CD8-positive, alpha-beta memory T cell (primary cell): ENCODE data around the gene TMPRSS9. TPM values are rescaled to one million over a fixed set of nuclear protein-coding genes. Genes with fewer than 3 reads are reported as not detected.

Experiments
- CTCF ChIA-PET: fragments of 350-600 bp; sonication (Branson Sonifier 250); formaldehyde crosslinking; loops from one replicate; lab custom pipeline; 2021; ENCODE audit warnings: antibody characterized with exemption; lab: Charles Lee
- POLR2A ChIA-PET: fragments of 350-600 bp; sonication (Branson Sonifier 250); formaldehyde crosslinking; loops from one replicate; lab custom pipeline; 2021; ENCODE audit warnings: antibody characterized with exemption; lab: Charles Lee
- DNase-seq, 5 donors: peaks; one replicate each; pipeline versions ENCODE4 v3.0.0 to v3.0.0-alpha.2; 2020 to 2022; ENCODE audit warnings: mixed read lengths in 1 of 5
- H3K27ac ChIP-seq: one replicate; pipeline ENCODE4 v1.7.0; 2013; ENCODE audit warnings: low read depth, mild to moderate bottlenecking, low read length, moderate library complexity
- H3K27me3 ChIP-seq: 2 replicates; pipeline ENCODE4 v1.7.0; 2013; ENCODE audit warnings: low read length, mild to moderate bottlenecking; ENCODE audit not compliant: insufficient read depth, poor library complexity, severe bottlenecking
- H3K36me3 ChIP-seq: 2 replicates; pipeline ENCODE4 v1.7.0; 2013; ENCODE audit warnings: mild to moderate bottlenecking, low read length, moderate library complexity; ENCODE audit not compliant: insufficient read depth
- H3K4me1 ChIP-seq: 2 replicates; pipeline ENCODE4 v1.7.0; 2013; ENCODE audit warnings: mild to moderate bottlenecking, low read length, moderate library complexity; ENCODE audit not compliant: insufficient read depth
- H3K4me3 ChIP-seq: 2 replicates; pipeline ENCODE4 v1.7.0; 2013; ENCODE audit warnings: mild to moderate bottlenecking, low read length
- H3K9me3 ChIP-seq: 2 replicates; pipeline ENCODE4 v1.7.0; 2013; ENCODE audit warnings: mild to moderate bottlenecking, low read length
- H3K27ac Mint-ChIP-seq, 8 donors: one replicate each; pipeline ENCODE4 v1.8.0; 2020 to 2021; ENCODE audit warnings: mixed read lengths in 8 of 8, mild to moderate bottlenecking in 6 of 8, inconsistent platforms in 3 of 8, moderate library complexity in 3 of 8
- H3K27me3 Mint-ChIP-seq, 2 donors: one replicate each; pipeline ENCODE4 v1.8.0; 2020 to 2021; ENCODE audit warnings: mixed read lengths in 2 of 2, mild to moderate bottlenecking in 1 of 2, moderate library complexity in 1 of 2
- H3K36me3 Mint-ChIP-seq, 3 donors: one replicate each; pipeline ENCODE4 v1.8.0; 2020 to 2021; ENCODE audit warnings: mixed read lengths in 3 of 3, inconsistent platforms in 1 of 3, mild to moderate bottlenecking in 1 of 3
- H3K4me1 Mint-ChIP-seq, 3 donors: one replicate each; pipeline ENCODE4 v1.8.0; 2020 to 2021; ENCODE audit warnings: mixed read lengths in 3 of 3, inconsistent platforms in 1 of 3, mild to moderate bottlenecking in 1 of 3
- H3K4me3 Mint-ChIP-seq, 7 donors: one replicate each; pipeline ENCODE4 v1.8.0; 2020 to 2021; ENCODE audit warnings: mixed read lengths in 7 of 7, mild to moderate bottlenecking in 6 of 7, moderate library complexity in 4 of 7, inconsistent platforms in 2 of 7
- H3K9me3 Mint-ChIP-seq, 5 donors: one replicate each; pipeline ENCODE4 v1.8.0; 2020 to 2022; ENCODE audit warnings: mixed read lengths in 5 of 5, mild to moderate bottlenecking in 3 of 5, moderate library complexity in 2 of 5, inconsistent platforms in 1 of 5
- polyA plus RNA-seq: library from polyadenylated mRNA; unstranded; fragments of 300-500 nt; fragmentation: Illumina TruSeq; gene quantifications from one replicate; pipeline ENCODE4 v1.2.3, GENCODE V29; 2021
- total RNA-seq, 2 experiments: library from RNA; stranded (reverse); gene quantifications; one replicate each; pipeline ENCODE4 v1.2.3, GENCODE V29; 2021

TMPRSS9 gene
- total and polyA plus RNA-seq, 3 experiments from 2014 or later, result not detected

DNA sequence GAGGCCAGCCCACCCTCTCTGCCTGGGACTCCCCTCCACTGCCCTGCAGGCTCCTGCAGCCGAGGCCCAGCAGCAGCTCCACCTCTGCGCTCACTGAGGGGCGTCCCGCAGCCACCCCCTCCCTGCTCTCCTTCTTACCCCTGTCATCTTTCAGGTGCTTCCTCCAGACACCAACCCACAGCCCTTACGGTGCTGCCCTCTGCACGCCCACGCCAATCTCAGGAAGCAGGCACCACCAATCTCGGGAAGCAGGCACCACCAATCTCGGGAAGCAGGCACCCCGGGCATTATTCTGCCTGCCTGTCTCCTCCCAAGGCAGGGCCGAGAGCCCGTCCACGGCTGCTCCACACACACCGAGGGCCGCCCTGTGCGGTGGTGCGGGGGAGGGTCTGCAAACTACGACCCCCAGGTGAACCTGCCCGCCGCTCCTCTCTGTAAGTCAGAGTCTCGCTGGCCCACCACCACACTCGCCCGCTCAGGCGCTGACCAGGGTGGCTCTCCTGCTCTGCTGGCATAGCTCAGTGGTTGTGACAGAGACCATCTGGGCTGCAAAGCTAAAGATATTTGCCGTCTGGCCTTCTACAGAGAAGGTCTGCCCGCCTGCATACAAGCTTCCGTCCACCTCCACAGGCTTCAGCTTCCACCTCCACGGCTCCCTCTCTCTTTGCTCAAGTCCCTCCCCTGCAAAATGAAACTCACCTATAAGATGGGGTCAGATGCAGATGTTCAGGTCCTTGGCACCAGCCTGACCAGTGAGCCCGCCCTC, 34.6 kb upstream of the TMPRSS9 start:
- Histone ChIP-seq H3K4me1 (peaks cover 24% of the 10 kb centered on the region), H3K36me3 (peaks cover 8% of the 10 kb centered on the region), H3K9me3 (no peaks in the 10 kb centered on the region), H3K27me3 (no peaks in the 10 kb centered on the region), H3K27ac (no peak overlapping the region), H3K4me3 (no peak overlapping the region)
- Mint-ChIP-seq H3K27me3 (peaks cover 0 to 2% of the 10 kb centered on the region in 2 donors), H3K4me1 (peaks cover 37 to 51% (median 37%) of the 10 kb centered on the region in 3 donors), H3K36me3 (peaks cover 3 to 63% (median 4%) of the 10 kb centered on the region in 3 donors), H3K9me3 (no peaks in the 10 kb centered on the region), H3K4me3 (peak overlapping the region in 3 of 7 donors; percentile 72 to 100 (median 83)), H3K27ac (peak overlapping the region in 4 of 8 donors; percentile 55 to 99 (median 64))
- ChIA-PET CTCF (interaction anchor here (1.0 to 1.1 kb wide), 2 partner anchors 11 to 26 kb away, joined by 3 read pairs; no protein-coding TSS in a partner anchor), POLR2A (no interaction called here)
- DNase-seq, result no peak

DNA sequence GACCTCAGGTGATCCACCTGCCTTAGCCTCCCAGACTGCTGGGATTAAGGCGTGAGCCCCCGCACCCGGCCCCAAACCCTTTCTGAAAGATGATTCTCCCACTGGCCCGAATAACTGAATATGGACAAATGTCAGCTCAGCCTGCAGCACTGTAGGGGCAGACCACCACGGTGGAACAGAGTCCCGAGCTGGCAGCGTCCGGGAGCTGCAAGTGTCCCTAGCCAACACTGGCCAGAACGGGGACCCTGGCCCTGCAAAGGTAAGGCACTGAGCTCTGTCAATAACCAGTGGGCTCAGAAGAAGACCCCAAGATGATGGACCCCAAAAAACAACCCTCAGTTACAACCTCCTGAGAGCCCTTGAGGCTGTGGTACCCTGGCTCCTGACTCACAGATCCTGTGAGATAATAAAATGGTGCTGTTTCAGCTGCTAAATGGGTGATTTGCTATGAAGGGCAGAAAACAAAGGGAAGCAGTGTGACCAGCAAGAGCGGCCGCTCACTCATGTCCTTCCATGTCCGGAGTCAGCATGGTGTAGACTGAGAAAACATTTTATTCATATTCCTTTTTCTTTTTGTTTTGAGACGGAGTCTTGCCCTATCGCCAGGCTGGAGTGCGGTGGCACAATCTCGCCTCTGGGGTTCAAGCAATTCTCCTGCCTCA, 33.2 kb upstream of the TMPRSS9 start:
- peaks cover 0 to 2% of the 10 kb centered on the region in 2 donors for H3K27me3 Mint-ChIP-seq
- H3K27ac Mint-ChIP-seq, result peak overlapping the region in 6 of 8 donors; percentile 94 to 99 (median 99)
- Histone ChIP-seq H3K4me1 (peaks cover 38% of the 10 kb centered on the region), H3K4me3 (peak overlapping the region; percentile 95), H3K9me3 (no peaks in the 10 kb centered on the region), H3K27ac (peak overlapping the region; percentile 79), H3K36me3 (peaks cover 4% of the 10 kb centered on the region), H3K27me3 (no peaks in the 10 kb centered on the region)
- peaks cover 37 to 62% (median 39%) of the 10 kb centered on the region in 3 donors for H3K4me1 Mint-ChIP-seq
- peaks cover 3 to 56% (median 4%) of the 10 kb centered on the region in 3 donors for H3K36me3 Mint-ChIP-seq
- no peaks in the 10 kb centered on the region for H3K9me3 Mint-ChIP-seq
- peak overlapping the region; percentile 58 to 100 (median 99) for H3K4me3 Mint-ChIP-seq
- ChIA-PET POLR2A (no interaction called here), CTCF (interaction anchor here (1.1 to 1.7 kb wide), 2 partner anchors 12 to 171 kb away, joined by 3 to 5 read pairs; no protein-coding TSS in a partner anchor)
- DNase-seq, result no peak

- Histone ChIP-seq H3K27ac (peak overlapping the region; percentile 79), H3K4me1 (peaks cover 48% of the 10 kb centered on the region), H3K27me3 (no peaks in the 10 kb centered on the region), H3K36me3 (peaks cover 4% of the 10 kb centered on the region), H3K4me3 (peak overlapping the region; percentile 95), H3K9me3 (no peaks in the 10 kb centered on the region)
- Mint-ChIP-seq H3K4me1 (peaks cover 37 to 69% (median 39%) of the 10 kb centered on the region in 3 donors), H3K27ac (peak overlapping the region; percentile 94 to 99 (median 99)), H3K4me3 (peak overlapping the region; percentile 92 to 100 (median 99)), H3K27me3 (peaks cover 0 to 2% of the 10 kb centered on the region in 2 donors), H3K36me3 (peaks cover 3 to 49% (median 4%) of the 10 kb centered on the region in 3 donors), H3K9me3 (no peaks in the 10 kb centered on the region)
- CTCF ChIA-PET, result interaction anchor here (0.6 to 1.7 kb wide), 3 partner anchors 32 to 1145 kb away, joined by 3 to 5 read pairs (median 3); no protein-coding TSS in a partner anchor
- POLR2A ChIA-PET, result interaction anchor here (0.5 to 1.3 kb wide), 4 partner anchors 30 to 89 kb away, joined by 3 read pairs; no protein-coding TSS in a partner anchor
- DNase-seq, result peak; percentile 42 to 69 (median 62)
Observed at GRCh38 chr19:2327773-2328400, 32.2 kb upstream of the TMPRSS9 start.

- Mint-ChIP-seq H3K4me1 (peaks cover 37 to 69% (median 39%) of the 10 kb centered on the region in 3 donors), H3K9me3 (no peaks in the 10 kb centered on the region), H3K27me3 (peaks cover 0 to 2% of the 10 kb centered on the region in 2 donors), H3K27ac (peak within 1 kb of the TSS; percentile 94 to 99 (median 99)), H3K4me3 (peak within 1 kb of the TSS; percentile 92 to 100 (median 99)), H3K36me3 (peaks cover 3 to 43% (median 4%) of the 10 kb centered on the region in 3 donors)
- CTCF ChIA-PET, result interaction anchor here (0.9 to 1.7 kb wide), 2 partner anchors 33 to 173 kb away, joined by 3 to 5 read pairs; no protein-coding TSS in a partner anchor
- no peaks in the 10 kb centered on the region for H3K9me3 ChIP-seq
- H3K27ac ChIP-seq, result peak within 1 kb of the TSS; percentile 79
- H3K4me3 ChIP-seq, result peak within 1 kb of the TSS; percentile 95
- POLR2A ChIA-PET, result interaction anchor here (0.5 to 1.3 kb wide), 4 partner anchors 31 to 90 kb away, joined by 3 read pairs; no protein-coding TSS in a partner anchor
- H3K4me1 ChIP-seq, result peaks cover 48% of the 10 kb centered on the region
- peak; percentile 89 to 96 (median 90) for DNase-seq
- H3K27me3 ChIP-seq, result no peaks in the 10 kb centered on the region
- peaks cover 4% of the 10 kb centered on the region for H3K36me3 ChIP-seq
Observed at GRCh38 chr19:2328401-2329148, 31.5 kb upstream of the TMPRSS9 start, which contains the start of the genes LSM7 and SPPL2B. Gene LSM7, minus strand, starts transcription at chr19:2328586. Its CDS starts 20 bp downstream, at chr19:2328566. Gene SPPL2B, plus strand, starts transcription at chr19:2328684. Its CDS starts 26 bp downstream, at chr19:2328710.

- Mint-ChIP-seq H3K9me3 (no peaks in the 10 kb centered on the region), H3K4me1 (peaks cover 37 to 69% (median 39%) of the 10 kb centered on the region in 3 donors), H3K27ac (peak overlapping the region in 7 of 8 donors; percentile 68 to 92 (median 87)), H3K36me3 (peaks cover 3 to 41% (median 4%) of the 10 kb centered on the region in 3 donors), H3K27me3 (peaks cover 0 to 2% of the 10 kb centered on the region in 2 donors), H3K4me3 (peak overlapping the region; percentile 84 to 99 (median 92))
- Histone ChIP-seq H3K36me3 (peaks cover 4% of the 10 kb centered on the region), H3K9me3 (no peaks in the 10 kb centered on the region), H3K27ac (peak overlapping the region; percentile 79), H3K4me1 (peaks cover 48% of the 10 kb centered on the region), H3K27me3 (no peaks in the 10 kb centered on the region), H3K4me3 (peak overlapping the region; percentile 95)
- DNase-seq, result no peak
- ChIA-PET CTCF (no interaction called here), POLR2A (no interaction called here)
Observed at GRCh38 chr19:2329149-2329478, 31.0 kb upstream of the TMPRSS9 start.

- H3K27ac ChIP-seq, result peak overlapping the region; percentile 79
- Mint-ChIP-seq H3K36me3 (peaks cover 3 to 37% (median 4%) of the 10 kb centered on the region in 3 donors), H3K9me3 (no peaks in the 10 kb centered on the region), H3K4me1 (peaks cover 37 to 67% (median 39%) of the 10 kb centered on the region in 3 donors), H3K27me3 (peaks cover 0 to 2% of the 10 kb centered on the region in 2 donors), H3K27ac (peak overlapping the region; percentile 68 to 94 (median 87)), H3K4me3 (peak overlapping the region; percentile 84 to 99 (median 92))
- H3K27me3 ChIP-seq, result no peaks in the 10 kb centered on the region
- ChIA-PET POLR2A (no interaction called here), CTCF (interaction anchor here (0.6 kb wide), 1 partner anchor 839 kb away, joined by 3 read pairs; the partner anchor contains the start of gene REEP6)
- H3K36me3 ChIP-seq, result peaks cover 3% of the 10 kb centered on the region
- H3K9me3 ChIP-seq, result no peaks in the 10 kb centered on the region
- peaks cover 48% of the 10 kb centered on the region for H3K4me1 ChIP-seq
- DNase-seq, result no peak
- H3K4me3 ChIP-seq, result peak overlapping the region; percentile 95
Observed at GRCh38 chr19:2329501-2329916, 30.6 kb upstream of the TMPRSS9 start.
